OCI-M2 (cell line): Measurements from ENCODE around the gene SESN1.
A peak's percentile ranks its signal among the peaks of the same experiment; 100 is the strongest.
"Not testable (repeated sequence)": the region's sequence is repeated elsewhere in the genome, so short reads cannot be mapped to it uniquely, and the experiment has no call there.

Source experiments
- DNase-seq: peaks from one replicate; lab custom pipeline; 2025; ENCODE audit not compliant: unreplicated experiment; lab: John Stamatoyannopoulos, UW

Gene SESN1

DNA sequence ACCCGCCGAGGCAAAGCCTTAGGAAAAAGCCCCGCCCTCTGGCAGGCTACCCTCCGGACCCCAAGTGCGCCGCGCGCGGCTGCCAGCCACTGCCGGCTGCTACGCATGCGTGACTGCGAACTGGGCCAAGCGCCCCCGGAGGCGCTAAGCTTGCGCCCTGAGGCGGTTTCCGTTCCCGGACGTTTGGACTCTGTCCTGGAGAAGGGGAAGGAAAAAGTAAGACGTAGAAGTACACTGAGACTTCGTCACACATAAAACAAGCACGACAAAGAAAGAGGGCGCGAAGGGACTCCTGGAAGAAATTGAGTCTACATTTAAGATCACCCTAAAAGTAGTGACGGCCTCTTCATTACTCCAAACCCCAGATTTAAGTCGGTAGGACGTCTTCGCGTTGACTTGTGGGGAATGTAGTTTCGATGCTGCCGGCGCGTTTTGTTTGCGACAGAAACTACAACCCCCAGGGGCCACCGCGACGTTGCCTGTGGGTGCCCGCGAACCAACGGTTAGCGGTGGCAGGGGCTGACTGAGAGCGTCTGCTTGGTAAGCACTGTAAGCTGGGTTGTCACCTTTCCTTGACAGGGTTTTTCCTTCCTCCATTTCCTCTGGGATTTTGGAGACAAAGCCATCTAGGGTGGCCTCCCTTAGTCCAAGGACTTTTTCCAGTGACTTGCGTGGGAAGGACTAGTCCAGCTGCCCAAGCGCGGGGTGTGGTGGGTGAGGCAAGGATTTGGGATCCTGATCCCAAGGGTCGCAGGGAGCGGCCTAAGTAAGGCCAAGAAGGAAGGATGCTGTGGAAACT, 589 bp upstream of the SESN1 start, which contains the start of gene CEP57L1:
Gene CEP57L1, plus strand, starts transcription at position 472 of the 799 bp plus-strand sequence. CDS start 49,715 bp downstream, outside the sequence.
- peak; percentile 93 for DNase-seq

DNA sequence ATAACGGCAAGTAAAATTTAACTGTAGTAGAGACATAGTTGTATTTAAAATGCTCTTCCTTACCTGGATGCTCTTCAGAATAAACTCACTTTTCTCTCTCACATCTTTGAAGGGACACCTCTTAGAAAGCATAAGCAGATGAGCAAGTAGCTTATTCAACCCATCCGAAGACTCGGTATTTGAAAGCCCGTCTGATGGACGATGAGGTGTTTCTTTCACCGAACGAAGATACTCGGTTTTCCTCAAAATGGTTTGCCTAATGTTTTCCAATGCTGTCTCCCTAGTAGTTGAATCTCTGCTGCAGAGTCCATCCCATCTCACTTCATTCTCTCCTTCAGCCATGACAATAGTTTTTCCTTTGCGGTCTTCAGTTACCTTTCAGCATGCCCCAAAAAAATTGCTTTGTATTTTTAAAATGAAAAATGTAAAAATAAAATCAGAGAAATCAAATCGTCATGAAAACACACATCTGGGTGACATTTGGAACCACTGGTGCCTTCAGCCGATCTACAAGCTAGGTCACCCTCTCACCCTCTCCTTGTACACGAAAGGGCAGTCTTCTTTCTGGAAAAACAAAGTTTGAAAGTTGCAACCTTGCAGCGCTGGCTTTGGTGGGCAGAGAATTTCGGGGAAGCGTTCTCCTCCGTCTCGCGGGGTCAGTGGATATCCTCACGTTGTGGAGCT, 772 bp downstream of the SESN1 start:
- DNase-seq: no peak

DNA sequence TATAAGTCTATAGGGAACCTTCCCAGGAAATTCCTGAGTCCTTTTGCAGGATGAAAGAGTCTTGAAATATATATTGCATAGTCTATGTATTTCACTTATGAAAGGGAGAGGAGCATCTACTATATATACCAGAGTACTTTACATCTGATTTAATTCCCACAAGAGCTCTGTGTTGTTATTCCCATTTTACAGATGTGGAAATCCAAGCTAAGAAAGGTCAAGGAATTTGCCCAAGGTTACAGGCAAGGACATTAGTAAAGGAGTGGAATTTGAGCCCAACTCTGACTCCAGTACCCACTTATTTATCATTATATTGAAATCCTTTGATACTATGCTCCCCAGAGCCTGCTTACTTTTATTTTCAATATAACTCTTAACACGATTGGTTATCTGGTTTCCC, 2.6 kb downstream of the SESN1 start:
- DNase-seq: no peak

DNA sequence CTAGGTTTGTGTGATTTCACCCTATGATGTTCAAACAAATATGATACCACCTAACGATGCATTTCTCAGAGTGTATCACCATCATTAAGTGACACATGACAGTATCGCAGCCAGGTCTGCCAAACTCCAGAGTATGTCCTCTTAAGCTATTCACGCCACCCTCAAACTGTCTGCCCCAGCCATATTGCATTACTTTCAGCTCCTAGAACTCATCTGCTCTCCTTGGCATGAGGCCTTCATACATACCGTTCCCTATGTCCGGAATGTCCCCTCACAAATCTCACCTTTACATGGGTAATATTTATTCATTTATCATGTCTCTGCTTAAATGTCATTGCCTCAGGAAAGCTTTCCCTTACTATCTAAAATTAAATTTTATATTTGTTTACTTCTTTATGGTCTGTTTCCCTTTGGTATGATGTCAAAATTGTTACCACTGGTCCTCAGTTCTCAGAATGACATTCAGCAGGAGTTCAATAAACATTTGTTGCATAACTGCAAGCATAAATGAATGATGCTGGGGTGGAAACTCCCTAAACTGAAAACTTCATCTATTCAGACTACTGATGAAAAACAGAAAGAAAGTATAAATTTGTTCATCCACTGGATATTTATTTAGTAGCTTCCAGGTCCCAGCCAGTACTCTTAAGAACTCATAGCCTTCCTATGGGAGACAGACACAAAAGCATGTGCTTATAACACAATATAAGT, 3.2 kb downstream of the SESN1 start:
- no peak for DNase-seq

DNA sequence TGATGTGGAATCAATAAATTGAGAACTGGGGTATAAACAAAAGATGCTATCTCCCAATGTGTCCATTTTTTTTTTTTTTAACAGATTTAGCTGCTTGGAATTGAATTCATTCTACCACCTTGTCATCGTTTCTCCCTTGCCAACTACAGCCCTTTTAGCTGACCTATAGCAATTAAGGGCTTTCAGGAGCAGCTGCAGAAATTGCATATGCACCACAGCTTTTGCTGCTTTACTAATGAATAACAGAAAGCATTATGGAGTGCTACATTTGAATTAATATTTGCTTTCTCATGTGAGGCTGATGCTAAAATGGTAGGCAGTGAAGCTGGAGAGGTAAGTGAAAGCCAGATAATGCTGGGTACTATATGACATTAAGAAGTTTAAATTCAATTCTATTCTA, 5.7 kb downstream of the SESN1 start:
- no peak for DNase-seq

DNA sequence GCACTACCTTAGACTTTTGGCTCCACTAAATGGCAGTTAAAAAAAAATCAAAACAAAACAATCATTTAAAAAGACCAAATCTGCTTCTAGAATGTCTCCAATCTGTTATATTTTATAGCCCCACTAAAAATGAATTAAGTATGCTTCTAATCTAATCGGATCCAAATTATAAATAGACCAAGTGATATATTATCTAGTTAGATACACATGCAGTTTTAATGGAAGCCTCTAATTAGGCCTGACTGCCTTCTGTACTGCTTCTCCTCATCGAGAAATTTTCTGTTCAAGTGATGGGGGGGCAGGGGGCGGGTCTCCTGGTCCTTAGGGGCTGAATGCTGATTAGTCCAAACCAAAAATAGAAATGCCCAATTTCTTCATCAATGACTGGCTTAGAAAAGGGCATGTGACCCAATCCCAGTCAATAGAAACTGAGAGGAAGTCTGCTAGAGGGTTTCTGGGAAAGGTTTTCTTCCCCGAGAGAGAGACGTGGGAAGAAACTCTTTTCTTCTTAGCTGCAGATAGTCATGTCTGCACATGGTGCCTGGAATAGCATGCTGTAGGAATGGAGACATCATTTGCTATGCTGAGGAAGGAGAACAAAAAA, 6.9 kb downstream of the SESN1 start:
- no peak for DNase-seq

DNA sequence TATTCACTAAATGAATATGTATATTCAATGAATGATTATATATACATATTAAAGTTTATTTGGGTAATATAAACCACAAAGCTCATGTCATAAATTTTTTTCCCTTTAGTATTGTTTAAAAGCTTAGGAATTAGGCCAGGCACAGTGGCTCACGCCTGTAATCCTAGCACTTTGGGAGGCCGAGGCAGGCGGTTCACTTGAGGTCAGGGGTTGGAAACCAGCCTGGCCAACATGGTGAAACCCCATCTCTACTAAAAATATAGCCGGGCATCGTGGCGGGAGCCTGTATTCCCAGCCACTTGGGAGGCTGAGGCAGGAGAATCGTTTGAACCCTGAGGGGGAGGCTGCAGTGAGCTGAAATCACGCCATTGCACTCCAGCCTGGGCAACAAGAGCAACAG, 10.5 kb downstream of the SESN1 start:
- DNase-seq: not testable (repeated sequence)

DNA sequence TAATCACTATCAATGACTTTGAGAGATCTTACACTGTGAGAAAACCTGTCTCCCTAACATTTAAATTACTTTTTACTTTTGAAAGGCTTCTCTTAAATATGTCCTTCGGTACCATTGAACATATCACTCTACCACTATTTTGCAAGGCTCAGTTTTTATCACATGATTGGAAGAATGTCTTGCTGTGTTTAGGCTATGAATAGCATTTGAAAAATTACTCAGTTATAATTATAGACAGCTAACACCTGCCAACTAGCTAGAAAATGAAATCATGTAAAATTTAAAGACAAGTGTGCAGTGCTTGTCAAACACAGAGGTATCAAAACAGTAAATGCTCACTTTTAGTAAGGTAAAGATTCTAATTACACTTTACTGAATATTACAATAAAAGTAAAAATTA, 11.0 kb downstream of the SESN1 start:
- DNase-seq: no peak

DNA sequence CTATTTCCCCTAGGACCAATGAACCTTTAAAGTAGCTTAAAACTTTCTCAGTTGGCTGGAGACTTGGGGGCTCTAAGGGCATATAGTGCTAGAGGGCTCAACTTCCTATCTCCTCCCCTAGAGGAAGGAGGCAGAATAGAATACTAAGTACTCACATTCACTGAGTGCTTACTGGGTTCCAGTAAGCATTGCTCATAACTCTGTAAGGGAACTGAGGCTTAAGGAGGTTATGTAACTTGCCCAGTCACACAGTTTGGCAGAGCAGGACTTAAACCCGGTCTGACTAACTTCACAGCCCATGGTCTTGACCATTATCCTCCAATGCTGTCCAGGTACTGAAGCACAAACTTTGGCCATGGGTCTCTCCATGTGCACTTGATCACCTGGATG, 12.5 kb downstream of the SESN1 start:
- no peak for DNase-seq

DNA sequence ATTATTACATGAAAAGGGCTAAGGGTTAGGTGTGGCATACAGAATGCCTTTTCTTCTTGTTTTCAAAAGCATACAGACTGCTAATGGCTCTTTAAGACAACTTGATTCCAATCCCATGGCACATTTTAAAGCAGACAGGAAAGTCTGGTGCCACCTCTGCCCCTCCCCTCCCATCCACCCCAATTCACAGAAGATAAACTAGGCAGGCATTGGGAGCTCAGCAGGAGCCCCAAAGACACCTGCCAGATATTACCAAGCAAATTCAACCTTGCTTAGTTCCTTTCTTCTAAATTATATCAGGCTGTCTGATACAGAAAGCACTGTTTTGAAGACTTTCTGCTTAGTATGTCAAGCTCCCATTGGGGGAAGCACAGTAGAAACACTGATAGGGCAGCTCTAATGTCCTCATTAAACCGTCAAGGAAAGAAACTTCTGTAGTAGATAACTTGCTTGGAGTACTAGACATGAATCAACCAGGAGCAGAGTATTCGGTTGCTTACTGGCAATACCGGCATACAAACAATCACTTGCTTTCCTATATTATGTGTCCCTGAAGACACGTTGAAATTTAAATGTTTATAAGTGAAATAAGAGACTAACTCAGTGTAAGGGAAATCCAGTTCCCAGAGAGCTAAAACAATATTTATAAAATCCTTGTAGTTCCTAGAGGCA, 13.0 kb downstream of the SESN1 start:
- no peak for DNase-seq

DNA sequence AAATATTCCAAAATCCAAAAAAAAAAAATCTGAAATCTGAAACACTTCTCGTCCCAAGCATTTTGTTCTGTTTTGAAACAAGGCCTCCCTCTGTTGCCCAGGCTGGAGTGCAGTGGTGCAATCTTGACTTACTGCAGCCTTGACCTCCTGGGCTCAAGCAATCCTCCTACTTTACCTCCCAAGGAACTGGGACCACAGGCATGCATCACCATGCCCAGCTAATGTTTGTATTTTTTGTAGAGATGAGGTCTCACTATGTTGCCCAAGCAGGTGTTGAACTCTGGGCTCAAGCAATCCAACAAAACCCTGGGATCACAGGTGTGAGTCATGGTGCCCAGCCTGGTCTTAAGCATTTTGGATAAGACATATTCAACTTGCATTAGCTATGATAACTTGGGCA, 13.6 kb downstream of the SESN1 start:
- no peak for DNase-seq

DNA sequence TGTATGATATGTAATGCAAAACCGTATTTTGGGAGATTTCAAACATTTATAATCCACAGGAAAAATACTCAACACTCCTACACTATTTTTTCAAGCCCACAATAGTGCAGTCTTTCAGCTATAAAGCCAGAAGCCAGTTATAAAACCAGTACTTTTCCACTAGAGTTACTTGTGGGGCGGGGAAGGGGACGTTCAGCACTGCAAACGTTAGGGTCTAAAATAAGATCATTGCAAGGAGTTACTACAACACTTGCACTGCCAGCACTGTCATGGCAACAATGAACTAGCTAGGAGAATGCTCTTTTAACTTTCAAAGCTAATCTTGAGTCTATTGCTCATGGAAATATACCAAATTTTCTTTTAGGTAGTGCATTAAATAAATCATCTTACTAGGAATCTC, 14.7 kb downstream of the SESN1 start:
- DNase-seq: no peak

DNA sequence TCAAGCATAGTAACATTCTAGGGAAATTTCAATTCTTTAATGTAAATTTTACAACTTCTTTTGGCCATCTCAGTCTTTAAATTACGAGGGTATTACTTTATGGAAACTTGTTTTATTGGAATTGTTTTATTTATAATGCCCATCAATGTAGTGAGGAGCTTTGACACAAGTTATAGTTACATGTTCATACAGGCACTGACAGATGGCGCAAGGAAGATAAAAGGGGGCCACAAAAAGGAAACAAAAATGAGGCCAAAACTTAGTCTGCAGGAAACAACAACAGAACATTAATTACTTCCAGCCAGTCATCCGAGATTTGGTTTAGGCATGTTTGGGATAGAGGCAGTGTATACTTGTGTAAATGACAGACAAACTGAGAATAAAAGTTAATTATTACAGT, 18.3 kb downstream of the SESN1 start:
- DNase-seq: no peak

DNA sequence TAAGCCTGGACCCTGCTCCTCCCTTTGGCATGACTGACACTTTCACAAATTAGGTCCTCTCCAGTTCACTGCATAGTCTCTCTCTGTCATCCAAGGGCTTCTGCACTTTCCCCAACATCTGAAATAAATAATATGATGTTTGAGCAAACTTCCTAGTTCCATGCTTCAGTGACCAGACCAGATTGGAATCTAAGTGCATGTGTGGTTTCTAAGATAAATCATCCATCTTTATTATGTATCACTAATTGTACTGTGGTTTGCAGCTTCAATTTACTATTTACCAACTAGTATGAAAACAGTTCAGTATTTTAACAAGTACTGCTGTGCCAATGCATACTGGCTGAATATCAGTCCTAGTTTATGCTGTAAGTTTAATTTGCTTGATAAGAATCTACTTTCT, 18.7 kb downstream of the SESN1 start:
- no peak for DNase-seq

DNA sequence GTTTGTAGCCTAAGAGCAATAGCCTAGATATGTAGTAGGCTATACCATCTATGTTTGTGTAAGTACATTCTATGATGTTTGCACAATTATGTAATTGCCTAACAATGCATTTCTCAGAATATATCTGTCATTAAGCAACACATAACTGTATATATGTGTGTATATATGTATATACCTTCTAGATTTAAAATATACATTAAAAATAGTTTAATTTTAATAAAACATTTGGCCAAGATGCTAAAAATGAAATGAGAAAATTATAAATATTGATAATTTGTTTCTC, 20.6 kb downstream of the SESN1 start:
- no peak for DNase-seq

DNA sequence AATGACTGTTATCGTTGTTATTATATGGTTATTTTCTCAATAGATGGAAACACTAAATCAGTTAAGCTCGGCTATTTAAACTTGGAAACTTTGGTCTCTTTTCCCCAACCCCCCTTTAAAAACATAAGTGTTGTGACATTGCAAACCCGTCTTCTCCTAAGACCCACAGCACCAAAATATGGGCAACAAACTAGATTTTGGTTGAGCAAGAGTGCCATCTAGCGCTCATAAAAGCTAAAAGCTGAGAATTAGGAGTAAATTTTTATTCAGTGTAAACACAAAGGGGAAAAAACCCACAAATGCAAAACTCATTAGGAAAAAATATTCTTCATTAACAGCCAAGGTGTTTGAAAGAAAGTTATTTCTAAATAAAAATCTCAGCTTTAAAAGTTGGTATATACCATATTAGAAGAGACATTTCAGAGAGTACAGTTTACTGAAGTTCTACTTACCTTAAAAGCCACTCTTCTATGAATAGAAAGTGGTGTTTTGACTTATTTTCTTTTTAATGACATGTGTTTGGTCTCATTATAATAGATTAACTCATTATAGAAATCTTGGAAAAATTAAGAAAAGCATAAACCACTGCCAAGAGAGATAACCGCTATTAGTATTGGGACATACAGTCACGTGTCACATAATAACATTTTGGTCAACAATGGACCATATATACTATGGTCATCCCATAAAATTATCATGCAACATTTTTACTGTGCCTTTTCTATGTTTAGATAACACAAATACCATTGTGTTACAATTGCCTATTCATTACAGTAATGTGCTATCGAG, 21.1 kb downstream of the SESN1 start:
- no peak for DNase-seq

DNA sequence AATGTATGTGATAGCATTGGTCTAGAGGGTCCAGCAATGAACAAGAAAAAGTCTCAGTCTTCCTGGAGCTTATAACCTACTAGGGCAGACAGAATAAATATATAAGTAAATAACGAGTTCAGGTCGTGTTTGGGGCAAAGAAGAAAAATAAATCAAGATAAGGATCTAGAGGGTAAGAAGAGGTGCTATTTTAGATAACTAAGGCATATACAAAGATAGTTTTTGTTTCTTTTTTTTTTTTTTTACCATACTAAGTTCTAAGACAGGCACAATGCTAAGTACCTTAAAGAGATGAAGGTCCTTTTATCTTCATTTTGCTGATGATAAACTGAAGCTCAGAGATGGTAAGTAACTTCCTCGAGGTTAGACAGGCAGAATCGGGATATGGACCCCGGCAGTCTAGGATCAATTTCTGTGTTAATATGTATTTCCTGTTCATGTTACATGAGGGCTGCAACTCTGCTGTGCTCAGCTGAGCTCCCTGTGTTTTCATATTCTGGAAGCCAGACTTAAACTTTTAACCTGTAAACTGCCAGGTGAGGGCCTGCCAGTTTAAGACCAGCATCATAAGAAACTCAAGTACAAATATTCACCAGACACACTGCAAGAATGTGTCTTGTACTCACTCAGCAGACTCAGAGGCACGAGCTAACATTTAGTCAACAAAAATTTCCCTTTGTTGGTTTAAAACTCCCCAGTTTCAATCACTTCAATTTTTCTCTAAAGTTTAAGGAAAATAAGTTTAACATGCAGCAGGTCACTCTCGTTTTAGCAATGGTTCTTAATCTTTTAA, 23.3 kb downstream of the SESN1 start:
- DNase-seq: no peak

DNA sequence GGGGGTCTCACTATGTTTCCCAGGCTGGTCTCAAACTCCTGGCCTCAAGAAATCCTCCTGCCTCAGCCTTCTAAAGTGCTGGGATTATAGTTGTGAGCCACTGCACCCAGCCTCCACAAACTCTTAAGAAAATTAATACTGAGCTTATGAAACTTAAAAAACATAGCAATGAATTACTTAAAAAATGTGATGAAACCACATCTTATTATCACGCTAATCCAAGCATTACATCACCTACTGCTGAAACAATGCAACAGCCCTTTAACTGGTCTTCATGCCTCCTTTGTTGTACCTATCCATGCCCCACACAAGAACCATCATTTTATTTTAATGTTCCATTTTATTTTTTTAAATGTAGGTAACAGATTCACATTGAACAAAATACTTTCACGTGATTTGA, 24.9 kb downstream of the SESN1 start:
- no peak for DNase-seq

DNA sequence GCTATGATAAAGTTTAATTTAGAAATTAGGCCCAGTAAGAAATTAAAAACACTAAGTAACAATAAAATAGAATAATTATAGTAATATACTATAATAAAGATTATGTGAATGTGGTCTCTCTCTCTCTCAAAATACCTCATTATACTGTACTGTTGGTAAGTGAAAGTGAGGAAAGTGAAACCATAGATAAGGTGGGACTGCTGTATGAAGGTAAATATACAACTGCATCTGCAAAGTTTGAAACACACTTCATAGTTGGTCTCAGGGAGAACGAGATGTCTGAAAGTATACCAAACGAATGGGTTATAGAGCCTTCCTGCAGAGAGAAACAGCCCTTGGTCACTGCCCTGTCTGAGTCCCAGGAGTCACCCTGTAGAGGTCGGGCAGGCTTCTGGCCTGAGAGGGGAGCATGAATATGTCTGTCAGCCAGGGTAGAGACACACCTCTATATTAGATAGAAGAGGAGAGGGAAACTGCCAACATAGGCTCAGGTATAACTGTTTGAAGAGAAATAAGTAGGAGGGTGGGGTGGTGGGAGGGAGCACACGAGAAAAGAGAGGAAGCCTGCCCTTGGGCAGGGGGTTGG, 31.8 kb downstream of the SESN1 start:
- DNase-seq: no peak
